Calu3 (cell line): ENCODE data around the gene SOX8. TPM values are rescaled to one million over a fixed set of nuclear protein-coding genes. Genes with fewer than 3 reads are reported as not detected.
A peak's percentile ranks its signal among the peaks of the same experiment; 100 is the strongest.

ENCODE experiments used
- BruUV-seq: library from RNA; stranded (reverse); fragments of 400-500 nt; replicated peaks from 2 replicates; lab custom pipeline; 2021; lab: Mats Ljungman, UMichigan
- CTCF ChIA-PET: fragments of 300-600 bp; sonication (Branson Sonifier 250); formaldehyde crosslinking; loops from one replicate; lab custom pipeline; 2022; ENCODE audit warnings: antibody characterized with exemption; lab: Charles Lee
- DNase-seq: peaks from one replicate; pipeline ENCODE4 v3.0.0; 2022
- H3K27ac Mint-ChIP-seq: one replicate; pipeline ENCODE4 v1.8.0; 2022; ENCODE audit warnings: mixed read lengths; ENCODE audit not compliant: unreplicated experiment
- H3K27me3 Mint-ChIP-seq: one replicate; pipeline ENCODE4 v1.8.0; 2022; ENCODE audit warnings: mixed read lengths; ENCODE audit not compliant: unreplicated experiment
- H3K36me3 Mint-ChIP-seq: one replicate; pipeline ENCODE4 v1.8.0; 2022; ENCODE audit warnings: mild to moderate bottlenecking, moderate library complexity, mixed read lengths; ENCODE audit not compliant: insufficient read depth, unreplicated experiment
- H3K4me1 Mint-ChIP-seq: one replicate; pipeline ENCODE4 v1.8.0; 2022; ENCODE audit warnings: mild to moderate bottlenecking, low read depth, mixed read lengths; ENCODE audit not compliant: unreplicated experiment
- H3K4me3 Mint-ChIP-seq: one replicate; pipeline ENCODE4 v1.8.0; 2022; ENCODE audit warnings: mild to moderate bottlenecking, low read depth, moderate library complexity, mixed read lengths; ENCODE audit not compliant: unreplicated experiment
- H3K9me3 Mint-ChIP-seq: one replicate; pipeline ENCODE4 v1.8.0; 2022; ENCODE audit warnings: low read depth, mixed read lengths; ENCODE audit not compliant: unreplicated experiment
- CTCF ChIP-seq: fragments of 200-600 bp; IDR thresholded peaks from one replicate; pipeline ENCODE4 v1.8.0; 2022; ENCODE audit warnings: antibody characterized with exemption; ENCODE audit not compliant: unreplicated experiment
- intact Hi-C: fragments of 100-400 bp; cut with micrococcal nuclease; formaldehyde crosslinking; loops from one replicate; pipeline ENCODE4 v1.10.0; 2022; ENCODE audit not compliant: unreplicated experiment
- total RNA-seq: library from RNA; stranded (reverse); gene quantifications from 2 replicates; pipeline ENCODE4 v1.2.3, GENCODE V29; 2022

The SOX8 gene
- total RNA-seq, 1 experiment from 2014 or later = 0.92 TPM

GRCh38 chr16:1019231-1020090 lies 37.9 kb downstream of the SOX8 start:
- intact Hi-C loops = no loop called here

GRCh38 chr16:1020091-1020399 lies 38.5 kb downstream of the SOX8 start:
- Mint-ChIP-seq H3K27me3 (peaks cover 93% of the 10 kb centered on the region), H3K4me3 (peak overlapping the region; percentile 54), H3K9me3 (no peaks in the 10 kb centered on the region), H3K36me3 (peaks cover 11% of the 10 kb centered on the region), H3K27ac (no peak overlapping the region), H3K4me1 (peaks cover 12% of the 10 kb centered on the region)
- DNase-seq = no peak
- no TSS peak for BruUV-seq
- CTCF ChIA-PET = interaction anchor here (0.6 to 1.0 kb wide), 3 partner anchors 13 to 35 kb away, joined by 3 read pairs; no protein-coding TSS in a partner anchor
- intact Hi-C loops = no loop called here
- TF ChIP-seq CTCF = no peak

More at GRCh38 chr16:1019231-1020090, 37.9 kb downstream of the SOX8 start:
- Mint-ChIP-seq H3K4me3 (peak overlapping the region; percentile 54), H3K9me3 (no peaks in the 10 kb centered on the region), H3K27ac (peak overlapping the region; percentile 37), H3K36me3 (peaks cover 11% of the 10 kb centered on the region), H3K4me1 (peaks cover 12% of the 10 kb centered on the region), H3K27me3 (peaks cover 96% of the 10 kb centered on the region)
- DNase-seq = no peak
- no peak for TF ChIP-seq CTCF
- BruUV-seq = no TSS peak
- CTCF ChIA-PET = interaction anchor here (0.5 to 1.0 kb wide), 3 partner anchors 12 to 216 kb away, joined by 3 read pairs; no protein-coding TSS in a partner anchor

- Mint-ChIP-seq H3K9me3 (no peaks in the 10 kb centered on the region), H3K27ac (no peak overlapping the region), H3K36me3 (peaks cover 11% of the 10 kb centered on the region), H3K4me3 (no peak overlapping the region), H3K27me3 (peaks cover 93% of the 10 kb centered on the region), H3K4me1 (peaks cover 12% of the 10 kb centered on the region)
- DNase-seq = no peak
- BruUV-seq = no TSS peak
- intact Hi-C loops = no loop called here
- CTCF ChIA-PET = interaction anchor here (0.6 to 1.0 kb wide), 2 partner anchors 27 to 34 kb away, joined by 3 read pairs; no protein-coding TSS in a partner anchor
- no peak for TF ChIP-seq CTCF
These were observed 39.0 kb downstream of the SOX8 start for GRCh38 chr16:1020591-1020990.

GRCh38 chr16:1021553-1022160 lies 40.1 kb downstream of the SOX8 start:
- Mint-ChIP-seq H3K27me3 (peaks cover 93% of the 10 kb centered on the region), H3K36me3 (peaks cover 11% of the 10 kb centered on the region), H3K4me1 (peaks cover 12% of the 10 kb centered on the region), H3K27ac (no peak overlapping the region), H3K9me3 (no peaks in the 10 kb centered on the region), H3K4me3 (no peak overlapping the region)
- CTCF ChIA-PET = no interaction called here
- no peak for TF ChIP-seq CTCF
- no peak for DNase-seq
- intact Hi-C loops = no loop called here
- no TSS peak for BruUV-seq
